ENCODE results near the gene PEX6.

GRCh38 chr6:43016943-43017334 lies 38.0 kb upstream of the PEX6 start:
- TF ChIP-seq CTCF (IDR thresholded peaks at IDR 0.05) (no peak), POLR2AphosphoS5 (IDR thresholded peaks at IDR 0.05) (no peak)

Data from breast epithelium (tissue), 3 donors.